Peyer's patch (tissue), 4 donors: ENCODE data around the gene C20orf204. TPM values are rescaled to one million over a fixed set of nuclear protein-coding genes. Genes with fewer than 3 reads are reported as not detected.
A peak's percentile ranks its signal among the peaks of the same experiment; 100 is the strongest.

Experiments used
- DNase-seq, 3 donors: peaks; one replicate each; pipeline ENCODE4 v3.0.0-alpha.2; 2017 to 2019
- H3K27ac ChIP-seq, 4 donors: fragments of 200-600 bp; sonication (generic); one replicate each; pipeline ENCODE4 v1.5.1; 2016 to 2019
- H3K27me3 ChIP-seq, 2 donors: fragments of 200-600 bp; sonication (generic); one replicate each; pipeline ENCODE4 v1.5.1; 2019
- H3K36me3 ChIP-seq, 3 donors: fragments of 200-600 bp; sonication (generic); one replicate each; pipeline ENCODE4 v1.5.1; 2016 to 2019
- H3K4me1 ChIP-seq, 4 donors: fragments of 200-600 bp; sonication (generic); one replicate each; pipeline ENCODE4 v1.5.1; 2016 to 2019
- H3K4me3 ChIP-seq, 4 donors: fragments of 200-600 bp; sonication (generic); 1 replicate in 3 of 4; 2 replicates in 1 of 4; pipeline ENCODE4 v1.5.1; 2016 to 2019; ENCODE audit warnings: mild to moderate bottlenecking in 1 of 4
- H3K9me3 ChIP-seq, 4 donors: fragments of 200-600 bp; sonication (generic); one replicate each; pipeline ENCODE4 v1.5.1; 2016 to 2019; ENCODE audit warnings: mild to moderate bottlenecking in 1 of 4
- CTCF ChIP-seq, 6 experiments: fragments of 450-650 bp in 4 of 6; fragments of 200-600 bp in 2 of 6; sonication (generic) in 1 of 6; IDR thresholded peaks; one replicate each; pipeline ENCODE4 v1.5.1; 2017 to 2019; ENCODE audit warnings: antibody characterized with exemption in 6 of 6, mild to moderate bottlenecking in 3 of 6, moderate library complexity in 1 of 6
- POLR2A ChIP-seq, 2 donors: fragments of 450-650 bp; IDR thresholded peaks; one replicate each; pipeline ENCODE4 v1.5.1; 2017; ENCODE audit warnings: antibody characterized with exemption in 2 of 2, mild to moderate bottlenecking in 2 of 2, moderate library complexity in 2 of 2
- total RNA-seq, 4 donors: library from RNA; depleted of rRNA; stranded (reverse); fragments of >200 nt; gene quantifications; one replicate each; pipeline ENCODE4 v1.1.0, GENCODE V29; 2016

Gene C20orf204
- 1 to 10 TPM in 2 of 4 donors, under 1 TPM in 2; 0.18 to 2.1 (median 1.1) TPM for total RNA-seq

GRCh38 chr20:64035933-64036345, at the start of gene C20orf204:
Gene C20orf204 (plus strand): TSS chr20:64036182. CDS start chr20:64036324, 142 bp downstream.
- DNase-seq: no peak
- H3K4me1 ChIP-seq: peaks cover 0 to 33% (median 14%) of the 10 kb centered on the region in 4 donors
- peak within 1 kb of the TSS in 1 of 4 donors; percentile 44 for H3K27ac ChIP-seq
- H3K36me3 ChIP-seq: peaks cover 0 to 48% (median 0%) of the 10 kb centered on the region in 3 donors
- TF ChIP-seq CTCF (IDR thresholded peaks at IDR 0.05) (no peak), POLR2A (IDR thresholded peaks at IDR 0.05) (no peak)
- H3K4me3 ChIP-seq: no peak within 1 kb of the TSS
- peaks cover 0 to 31% of the 10 kb centered on the region in 2 donors for H3K27me3 ChIP-seq
- H3K9me3 ChIP-seq: no peaks in the 10 kb centered on the region

- Histone ChIP-seq H3K36me3 (peaks cover 0 to 97% (median 0%) of the 10 kb centered on the region in 3 donors), H3K4me1 (no peaks in the 10 kb centered on the region), H3K27me3 (no peaks in the 10 kb centered on the region), H3K9me3 (no peaks in the 10 kb centered on the region), H3K4me3 (no peak overlapping the region), H3K27ac (no peak overlapping the region)
- no peak for TF ChIP-seq POLR2A (IDR thresholded peaks at IDR 0.05)
- no peak for TF ChIP-seq CTCF (IDR thresholded peaks at IDR 0.05)
- no peak for DNase-seq
Measured at GRCh38 chr20:64000906-64001305, 35.1 kb upstream of the C20orf204 start.

GRCh38 chr20:64001607-64002011, 34.4 kb upstream of the C20orf204 start:
- Histone ChIP-seq H3K4me1 (no peaks in the 10 kb centered on the region), H3K4me3 (no peak overlapping the region), H3K36me3 (peaks cover 0 to 95% (median 0%) of the 10 kb centered on the region in 3 donors), H3K27ac (no peak overlapping the region), H3K9me3 (no peaks in the 10 kb centered on the region), H3K27me3 (no peaks in the 10 kb centered on the region)
- DNase-seq: no peak
- no peak for TF ChIP-seq CTCF (IDR thresholded peaks at IDR 0.05)
- TF ChIP-seq POLR2A (IDR thresholded peaks at IDR 0.05): no peak

- Histone ChIP-seq H3K4me1 (no peaks in the 10 kb centered on the region), H3K27me3 (no peaks in the 10 kb centered on the region), H3K9me3 (peaks cover 0 to 4% (median 0%) of the 10 kb centered on the region in 4 donors), H3K36me3 (peaks cover 0 to 92% (median 0%) of the 10 kb centered on the region in 3 donors), H3K27ac (no peak overlapping the region), H3K4me3 (no peak overlapping the region)
- TF ChIP-seq POLR2A (IDR thresholded peaks at IDR 0.05) (no peak), CTCF (IDR thresholded peaks at IDR 0.05) (no peak)
- no peak for DNase-seq
Measured at GRCh38 chr20:64003960-64004725, 31.8 kb upstream of the C20orf204 start.

- TF ChIP-seq CTCF (IDR thresholded peaks at IDR 0.05) (no peak), POLR2A (IDR thresholded peaks at IDR 0.05) (no peak)
- no peak overlapping the region for H3K27ac ChIP-seq
- peaks cover 0 to 92% (median 3%) of the 10 kb centered on the region in 3 donors for H3K36me3 ChIP-seq
- peaks cover 0 to 4% (median 0%) of the 10 kb centered on the region in 4 donors for H3K9me3 ChIP-seq
- no peaks in the 10 kb centered on the region for H3K4me1 ChIP-seq
- H3K4me3 ChIP-seq: no peak overlapping the region
- DNase-seq: no peak
- no peaks in the 10 kb centered on the region for H3K27me3 ChIP-seq
Measured at GRCh38 chr20:64005394-64005793, 30.6 kb upstream of the C20orf204 start.
